Astrocyte (in vitro differentiated cells and primary cell): Measurements from ENCODE around the gene CNNM2. TPM values are rescaled to one million over a fixed set of nuclear protein-coding genes. Genes with fewer than 3 reads are reported as not detected.
"Not testable (repeated sequence)": the region's sequence is repeated elsewhere in the genome, so short reads cannot be mapped to it uniquely, and the experiment has no call there.

Experiments
- DNase-seq: peaks from one replicate; pipeline ENCODE4 v3.0.0-alpha.2; 2010; ENCODE audit warnings: low read depth
- FAIRE-seq: peaks from 2 replicates; lab custom pipeline; 2011; peaks lifted over from hg19 to GRCh38; lab: Jason Lieb, UNC
- H2AFZ ChIP-seq: 2 replicates; pipeline ENCODE4 v1.6.0; 2012; ENCODE audit warnings: low read depth, low read length, inconsistent platforms
- H3K27ac ChIP-seq: 2 replicates; pipeline ENCODE4 v1.5.1; 2011; ENCODE audit warnings: low read depth, low read length, inconsistent platforms
- H3K27me3 ChIP-seq: 2 replicates; pipeline ENCODE4 v1.6.0; 2011; ENCODE audit warnings: low read length, inconsistent platforms; ENCODE audit not compliant: insufficient read depth
- H3K36me3 ChIP-seq: 2 replicates; pipeline ENCODE4 v1.5.1; 2011; ENCODE audit warnings: low read length, inconsistent platforms; ENCODE audit not compliant: insufficient read depth
- H3K4me1 ChIP-seq: 2 replicates; pipeline ENCODE4 v1.5.1; 2011; ENCODE audit warnings: low read length, inconsistent platforms; ENCODE audit not compliant: insufficient read depth
- H3K4me2 ChIP-seq: 2 replicates; pipeline ENCODE4 v1.6.0; 2012; ENCODE audit warnings: low read length, inconsistent platforms
- H3K4me3 ChIP-seq: 2 replicates; pipeline ENCODE4 v1.5.1; 2011; ENCODE audit warnings: low read depth, mild to moderate bottlenecking, low read length, inconsistent platforms; ENCODE audit not compliant: insufficient read depth
- H3K79me2 ChIP-seq: 2 replicates; pipeline ENCODE4 v1.6.0; 2012; ENCODE audit warnings: mild to moderate bottlenecking, low read length, inconsistent platforms; ENCODE audit not compliant: insufficient read depth
- H3K9ac ChIP-seq: 2 replicates; pipeline ENCODE4 v1.6.0; 2012; ENCODE audit warnings: mild to moderate bottlenecking, low read length, inconsistent platforms
- H3K9me3 ChIP-seq: 2 replicates; pipeline ENCODE4 v1.5.1; 2012; ENCODE audit warnings: low read depth, mild to moderate bottlenecking, low read length, inconsistent platforms; ENCODE audit not compliant: insufficient read depth
- H4K20me1 ChIP-seq: 2 replicates; pipeline ENCODE4 v1.6.0; 2012; ENCODE audit warnings: low read length, inconsistent platforms; ENCODE audit not compliant: insufficient read depth
- H3K27ac Mint-ChIP-seq: one replicate; pipeline ENCODE4 v1.8.0; 2021; ENCODE audit warnings: mild to moderate bottlenecking, mixed read lengths; ENCODE audit not compliant: unreplicated experiment
- H3K27me3 Mint-ChIP-seq: one replicate; pipeline ENCODE4 v1.8.0; 2021; ENCODE audit warnings: low read depth, mixed read lengths; ENCODE audit not compliant: unreplicated experiment
- H3K36me3 Mint-ChIP-seq: one replicate; pipeline ENCODE4 v1.8.0; 2021; ENCODE audit warnings: low read depth, mixed read lengths; ENCODE audit not compliant: unreplicated experiment
- H3K4me1 Mint-ChIP-seq: one replicate; pipeline ENCODE4 v1.8.0; 2021; ENCODE audit warnings: low read depth, mixed read lengths; ENCODE audit not compliant: unreplicated experiment
- H3K4me3 Mint-ChIP-seq: one replicate; pipeline ENCODE4 v1.8.0; 2021; ENCODE audit warnings: mild to moderate bottlenecking, moderate library complexity, mixed read lengths; ENCODE audit not compliant: unreplicated experiment
- H3K9me3 Mint-ChIP-seq: one replicate; pipeline ENCODE4 v1.8.0; 2021; ENCODE audit warnings: mild to moderate bottlenecking, mixed read lengths; ENCODE audit not compliant: unreplicated experiment
- CTCF ChIP-seq: IDR thresholded peaks from 2 replicates; pipeline ENCODE4 v1.5.1; 2011; ENCODE audit warnings: low read depth, mild to moderate bottlenecking, inconsistent platforms, low read length, moderate library complexity; ENCODE audit not compliant: insufficient read depth
- EZH2 ChIP-seq: IDR thresholded peaks from 2 replicates; pipeline ENCODE4 v1.6.1; 2012; ENCODE audit warnings: mild to moderate bottlenecking, low read length, inconsistent platforms; ENCODE audit not compliant: insufficient read depth
- total RNA-seq: library from RNA; stranded (reverse); gene quantifications from 2 replicates; pipeline ENCODE4 v1.2.1, GENCODE V29; 2021

The CNNM2 gene
- total RNA-seq, 1 donor from 2014 or later: 9.9 TPM

GRCh38 chr10:103125323-103126267 lies 207.5 kb downstream of the CNNM2 start:
- Histone ChIP-seq H2AFZ (no peak overlapping the region), H3K27me3 (no peaks in the 10 kb centered on the region), H4K20me1 (peaks cover 47% of the 10 kb centered on the region), H3K4me2 (no peak overlapping the region), H3K9ac (no peak overlapping the region), H3K36me3 (no peaks in the 10 kb centered on the region), H3K4me1 (peaks cover 7% of the 10 kb centered on the region), H3K9me3 (no peaks in the 10 kb centered on the region), H3K79me2 (peaks cover 11% of the 10 kb centered on the region), H3K27ac (no peak overlapping the region), H3K4me3 (no peak overlapping the region)
- peak; percentile 80 for DNase-seq
- Mint-ChIP-seq H3K4me1 (peaks cover 23% of the 10 kb centered on the region), H3K4me3 (no peak overlapping the region), H3K36me3 (peaks cover 7% of the 10 kb centered on the region), H3K9me3 (no peaks in the 10 kb centered on the region), H3K27me3 (no peaks in the 10 kb centered on the region), H3K27ac (no peak overlapping the region)
- no peak for FAIRE-seq
- no peak for TF ChIP-seq EZH2
- TF ChIP-seq CTCF: no peak

- H3K4me3 Mint-ChIP-seq: no peak overlapping the region
- no peak overlapping the region for H3K4me3 ChIP-seq
- no peak for FAIRE-seq
- H2AFZ ChIP-seq: no peak overlapping the region
- peaks cover 7% of the 10 kb centered on the region for H3K4me1 ChIP-seq
- no peak overlapping the region for H3K27ac Mint-ChIP-seq
- no peaks in the 10 kb centered on the region for H3K36me3 ChIP-seq
- H3K27ac ChIP-seq: no peak overlapping the region
- DNase-seq: no peak
- H3K9me3 Mint-ChIP-seq: no peaks in the 10 kb centered on the region
- no peaks in the 10 kb centered on the region for H3K27me3 ChIP-seq
- H4K20me1 ChIP-seq: peaks cover 48% of the 10 kb centered on the region
- peaks cover 13% of the 10 kb centered on the region for H3K36me3 Mint-ChIP-seq
- H3K9me3 ChIP-seq: no peaks in the 10 kb centered on the region
- H3K9ac ChIP-seq: no peak overlapping the region
- H3K27me3 Mint-ChIP-seq: no peaks in the 10 kb centered on the region
- no peak overlapping the region for H3K4me2 ChIP-seq
- peaks cover 11% of the 10 kb centered on the region for H3K79me2 ChIP-seq
- TF ChIP-seq CTCF: no peak
- TF ChIP-seq EZH2: no peak
- peaks cover 23% of the 10 kb centered on the region for H3K4me1 Mint-ChIP-seq
These were observed 209.1 kb downstream of the CNNM2 start for GRCh38 chr10:103127241-103127640.

- not testable (repeated sequence) for H3K4me3 ChIP-seq, FAIRE-seq, H3K9me3 ChIP-seq, H2AFZ ChIP-seq, H3K27me3 ChIP-seq, H3K36me3 ChIP-seq, H3K4me3 Mint-ChIP-seq, H3K27me3 Mint-ChIP-seq, H3K9me3 Mint-ChIP-seq, H3K27ac Mint-ChIP-seq, H3K4me2 ChIP-seq, H3K4me1 ChIP-seq, H3K9ac ChIP-seq, H3K79me2 ChIP-seq, DNase-seq, H3K27ac ChIP-seq
- Mint-ChIP-seq H3K36me3 (peaks cover 32% of the 10 kb centered on the region), H3K4me1 (peaks cover 13% of the 10 kb centered on the region)
- peaks cover 29% of the 10 kb centered on the region for H4K20me1 ChIP-seq
These were observed 212.1 kb downstream of the CNNM2 start for GRCh38 chr10:103130180-103130579.
